NCI-H2227 treated with DMSO at 0.1 percent for 48 hours (cell line): ENCODE measurements around the gene MGAT1.
"Not testable (repeated sequence)": the region's sequence is repeated elsewhere in the genome, so short reads cannot be mapped to it uniquely, and the experiment has no call there.

Experiments
- DNase-seq: peaks from one replicate; lab custom pipeline; 2025; lab: John Stamatoyannopoulos, UW

The MGAT1 gene

DNA sequence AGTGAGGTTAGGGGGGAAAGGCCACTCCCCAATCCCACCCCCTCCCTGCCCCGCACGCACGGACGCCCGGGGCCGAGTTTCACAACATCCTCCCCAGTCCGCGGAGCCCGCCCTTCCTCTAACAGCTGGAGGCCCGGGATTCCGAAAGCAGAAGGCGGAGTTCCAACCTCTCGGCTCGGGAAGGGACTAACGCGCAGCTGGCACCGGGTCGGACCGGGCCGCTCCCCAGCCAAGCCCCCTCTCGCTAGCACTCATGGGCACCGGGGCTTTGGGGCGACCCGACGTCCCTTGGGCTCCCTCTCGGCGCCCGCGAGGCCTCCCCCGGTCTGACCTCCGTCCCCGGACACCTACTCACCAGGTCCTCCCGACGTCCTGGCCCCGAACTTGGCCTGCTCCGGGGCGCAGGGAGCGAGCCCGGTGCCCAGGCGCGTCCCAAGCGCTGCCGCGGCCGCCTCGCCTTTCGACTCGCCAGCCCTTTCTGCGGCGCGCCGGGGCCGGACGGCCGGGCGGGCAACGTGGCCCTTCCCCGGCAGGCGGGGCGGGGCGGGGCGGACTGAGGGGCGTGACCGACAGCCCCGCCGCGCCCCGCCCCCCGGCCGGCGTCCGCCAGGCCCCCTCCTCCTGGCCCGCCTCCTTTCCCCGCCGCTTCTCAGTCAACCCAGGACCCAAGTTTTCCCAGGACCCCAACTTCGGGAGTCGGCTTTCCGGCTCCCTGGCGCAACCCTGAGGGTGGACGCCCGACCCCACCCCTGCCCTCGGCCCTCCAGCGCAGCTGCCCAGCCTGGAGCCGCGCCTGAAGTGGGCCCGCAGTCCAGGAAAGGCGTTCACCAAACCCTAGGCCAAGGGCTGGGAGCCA, at the start of gene MGAT1:
Gene MGAT1 (minus strand): TSS at position 482 of the 856 bp plus-strand sequence. CDS start 9,835 bp downstream, outside the sequence.
- peak; percentile 31 for DNase-seq

DNA sequence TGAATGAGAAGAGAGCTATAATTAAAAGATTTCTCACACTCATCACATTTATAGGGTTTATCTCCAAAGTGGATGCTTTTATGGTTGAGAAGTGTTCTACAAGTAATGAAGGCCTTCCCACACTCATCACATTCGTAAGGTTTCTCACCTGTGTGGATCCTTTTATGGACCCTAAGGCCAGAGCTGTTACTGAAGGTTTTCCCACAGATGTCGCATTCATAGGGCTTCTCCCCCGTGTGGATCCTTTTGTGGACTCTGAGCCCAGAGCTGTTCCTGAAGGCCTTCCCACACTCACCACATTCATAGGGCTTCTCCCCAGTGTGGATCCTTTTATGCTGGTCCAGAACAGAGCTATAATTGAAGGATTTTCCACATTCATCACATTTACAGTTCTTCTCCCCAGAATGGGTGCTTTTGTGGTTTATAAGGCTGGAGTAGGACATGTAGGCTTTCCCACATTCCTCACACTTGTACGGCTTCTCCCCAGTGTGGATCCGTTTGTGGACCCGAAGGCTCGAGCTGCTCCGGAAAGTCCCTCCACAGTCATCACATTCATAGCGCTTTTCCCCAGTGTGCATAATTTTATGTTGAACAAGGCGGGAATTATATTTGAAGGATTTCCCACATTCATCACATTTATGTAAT, 48.0 kb upstream of the MGAT1 start:
- DNase-seq, result no peak

DNA sequence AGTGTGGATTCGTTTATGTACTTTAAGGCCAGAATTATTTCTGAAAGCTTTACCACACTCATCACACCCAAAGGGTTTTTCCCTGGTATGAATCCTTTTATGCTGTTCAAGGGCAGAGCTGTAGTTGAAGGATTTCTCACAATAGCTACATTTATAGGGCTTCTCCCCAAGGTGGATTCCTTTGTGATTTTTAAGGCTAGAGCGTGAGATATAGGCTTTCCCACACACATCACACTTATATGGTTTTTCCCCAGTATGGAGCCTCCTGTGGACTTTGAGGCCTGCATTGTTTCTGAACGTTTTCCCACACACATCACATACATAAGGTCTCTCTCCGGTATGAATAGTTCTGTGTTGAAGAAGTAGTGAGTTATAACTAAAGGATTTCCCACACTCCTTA, 47.2 kb upstream of the MGAT1 start:
- DNase-seq, result no peak

DNA sequence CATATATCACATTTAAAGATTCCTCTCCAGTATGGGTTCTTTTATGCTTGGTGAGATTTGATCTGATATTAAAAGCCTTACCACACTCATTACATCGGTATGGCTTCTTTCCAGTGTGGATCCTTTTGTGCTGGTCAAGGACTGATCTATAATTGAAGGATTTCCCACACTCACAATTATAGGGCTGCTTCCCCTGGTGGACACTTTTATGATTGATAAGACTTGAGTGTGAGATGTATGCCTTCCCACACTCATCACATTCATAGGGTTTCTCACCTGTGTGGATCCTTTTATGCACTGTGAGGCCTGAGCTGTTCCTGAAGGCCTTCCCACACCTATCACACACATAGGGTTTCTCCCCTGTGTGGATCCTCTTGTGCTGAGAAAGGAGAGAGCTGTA, 46.3 kb upstream of the MGAT1 start:
- no peak for DNase-seq

DNA sequence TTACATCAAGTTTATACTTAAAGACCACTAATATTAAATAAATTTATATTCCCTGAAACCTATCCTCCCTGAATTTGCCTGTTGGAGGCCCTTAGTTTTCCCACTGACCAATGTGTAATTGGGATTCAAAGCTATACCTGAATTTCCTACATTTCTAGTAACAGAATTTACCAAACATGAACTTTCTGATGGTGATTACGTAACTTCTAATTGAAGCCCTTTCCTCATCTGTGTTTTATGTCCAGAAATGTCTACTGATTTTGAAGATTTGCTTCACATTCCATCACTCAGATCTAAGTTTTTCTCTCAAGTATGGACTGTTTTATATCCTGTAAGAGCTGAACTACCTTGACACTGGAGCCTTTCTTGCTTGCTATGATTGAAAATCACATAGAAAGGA, 45.7 kb upstream of the MGAT1 start:
- DNase-seq, result no peak

DNA sequence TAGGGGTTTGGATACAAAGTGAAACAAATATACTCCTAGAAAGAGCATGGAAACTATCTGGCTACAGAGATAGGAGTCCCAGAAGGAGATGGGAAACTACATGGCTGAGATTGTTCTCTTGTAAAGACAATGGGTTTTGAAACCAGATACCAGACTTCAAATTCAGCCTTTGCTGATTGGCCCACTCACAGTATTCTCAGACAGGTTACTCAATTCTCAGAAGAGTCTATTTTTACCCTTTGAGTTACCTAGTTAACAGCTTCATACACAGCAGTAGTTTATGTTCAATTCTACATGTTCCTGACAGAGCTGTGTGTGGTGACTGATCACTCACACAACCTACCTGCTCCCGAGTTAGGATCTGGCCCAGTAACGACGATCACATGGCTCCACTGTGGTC, 44.4 kb upstream of the MGAT1 start:
- no peak for DNase-seq

DNA sequence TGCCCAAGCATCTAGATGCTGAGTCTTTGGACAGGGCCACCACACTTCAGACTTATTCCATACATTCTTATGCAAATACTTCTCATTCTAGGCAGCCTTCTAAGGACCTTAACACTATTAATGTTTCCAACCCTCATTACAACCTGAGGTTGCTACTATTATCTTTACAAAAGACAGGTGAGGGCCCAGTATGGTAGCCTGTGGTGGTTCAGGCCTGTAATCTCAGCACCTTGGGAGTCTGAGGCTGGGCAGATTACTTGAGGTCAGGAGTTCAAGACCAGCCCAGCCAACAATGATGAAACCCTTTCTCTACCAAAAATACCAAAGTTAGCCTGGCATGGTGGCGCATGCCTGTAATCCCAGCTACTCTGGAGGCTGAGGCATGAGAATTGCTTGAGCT, 42.3 kb upstream of the MGAT1 start:
- no peak for DNase-seq

DNA sequence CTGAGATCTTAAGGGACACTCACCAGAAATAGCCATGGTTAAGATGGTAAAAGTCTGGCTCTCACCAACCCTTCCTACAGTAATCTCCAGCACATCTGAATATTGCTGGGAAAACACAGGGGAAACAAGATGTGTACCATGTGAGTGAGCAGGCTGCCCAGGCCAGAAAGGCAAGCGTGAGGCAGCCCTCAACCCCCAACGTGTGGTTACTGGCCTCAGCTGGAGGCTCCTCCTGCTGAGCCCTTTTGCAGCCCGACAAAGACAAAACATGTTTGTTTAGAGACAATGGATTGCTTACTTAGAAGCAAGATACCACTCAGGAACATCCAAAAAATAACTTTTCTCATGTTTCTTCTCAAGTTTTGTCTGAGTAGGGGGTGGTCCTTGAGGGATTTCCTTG, 41.8 kb upstream of the MGAT1 start:
- no peak for DNase-seq

DNA sequence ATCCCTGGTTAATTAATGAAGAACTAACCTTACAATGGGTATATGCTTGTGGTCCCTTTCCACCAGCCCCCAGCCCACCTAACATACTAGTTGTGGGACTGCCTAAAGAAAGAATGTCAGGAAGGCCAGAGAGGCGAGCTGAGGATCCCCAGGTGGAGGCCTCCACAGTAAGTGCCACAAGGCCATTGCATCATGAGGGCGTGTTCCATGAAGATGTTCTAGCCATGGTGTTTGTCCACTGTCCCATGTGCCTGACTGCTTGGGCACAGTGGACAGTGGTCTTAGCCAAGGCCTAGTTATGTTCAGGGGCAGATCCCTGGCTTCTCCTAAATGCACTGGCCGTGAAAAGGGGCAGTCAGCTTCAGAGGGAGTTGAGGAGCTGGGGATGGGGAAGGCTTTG, 37.3 kb upstream of the MGAT1 start:
- DNase-seq, result no peak

DNA sequence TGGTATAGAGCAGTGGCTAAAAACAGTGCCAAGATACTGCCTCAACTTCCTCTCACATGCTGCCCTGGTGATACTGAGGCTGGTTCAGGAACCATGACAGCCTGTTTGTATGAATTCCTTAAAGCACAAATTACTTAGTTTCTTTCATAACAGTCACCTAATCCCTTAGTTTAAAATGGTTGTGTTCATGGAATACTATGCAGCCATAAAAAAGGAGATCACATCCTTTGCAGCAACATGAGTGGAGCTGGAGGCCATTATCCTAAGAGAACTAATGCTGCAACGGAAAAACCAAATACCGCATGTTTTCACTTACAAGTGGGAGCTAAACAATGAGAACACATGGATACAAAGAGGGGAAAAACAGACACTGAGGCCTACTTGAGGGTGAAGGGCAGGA, 36.6 kb upstream of the MGAT1 start:
- DNase-seq, result no peak

DNA sequence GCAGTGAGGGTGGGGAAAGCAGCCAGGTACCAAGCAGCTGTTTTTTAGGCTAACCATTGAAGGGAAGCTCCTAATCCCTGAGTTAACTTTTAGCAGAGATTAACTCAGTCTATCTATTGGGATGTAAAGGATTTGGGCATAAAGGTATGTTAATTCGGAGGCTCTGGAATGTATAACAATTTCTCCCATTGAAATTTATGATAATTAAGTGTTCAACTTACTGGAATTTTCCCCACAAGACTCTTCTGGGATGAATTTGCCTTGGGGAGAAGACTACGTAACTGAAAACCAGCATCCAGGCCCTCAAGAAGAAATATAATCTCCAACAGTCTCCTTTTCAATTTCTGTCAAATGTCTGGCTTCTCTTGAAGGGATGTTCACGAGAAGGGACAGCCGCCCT, 34.9 kb upstream of the MGAT1 start:
- no peak for DNase-seq

DNA sequence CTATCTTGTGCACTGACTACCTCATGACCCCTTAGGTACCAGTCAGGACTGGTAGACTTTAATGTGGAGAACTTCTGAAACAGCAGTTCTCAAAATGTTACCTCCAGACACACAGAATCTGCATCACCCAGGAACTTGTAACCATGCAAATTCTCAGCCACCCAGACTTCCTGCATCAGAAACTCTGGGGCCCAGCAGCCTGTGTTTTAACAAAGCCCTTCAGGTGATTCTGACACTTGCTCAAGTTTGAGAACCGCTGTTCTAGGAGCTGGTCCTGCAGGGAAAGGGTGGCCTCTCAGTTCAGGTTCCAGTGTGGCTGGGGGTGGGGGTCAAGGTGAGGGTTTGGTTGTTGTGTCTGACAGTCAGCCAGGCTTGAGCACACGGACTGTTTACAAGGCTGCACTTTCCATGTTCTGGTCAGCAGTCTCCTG, 30.0 kb upstream of the MGAT1 start:
- no peak for DNase-seq

DNA sequence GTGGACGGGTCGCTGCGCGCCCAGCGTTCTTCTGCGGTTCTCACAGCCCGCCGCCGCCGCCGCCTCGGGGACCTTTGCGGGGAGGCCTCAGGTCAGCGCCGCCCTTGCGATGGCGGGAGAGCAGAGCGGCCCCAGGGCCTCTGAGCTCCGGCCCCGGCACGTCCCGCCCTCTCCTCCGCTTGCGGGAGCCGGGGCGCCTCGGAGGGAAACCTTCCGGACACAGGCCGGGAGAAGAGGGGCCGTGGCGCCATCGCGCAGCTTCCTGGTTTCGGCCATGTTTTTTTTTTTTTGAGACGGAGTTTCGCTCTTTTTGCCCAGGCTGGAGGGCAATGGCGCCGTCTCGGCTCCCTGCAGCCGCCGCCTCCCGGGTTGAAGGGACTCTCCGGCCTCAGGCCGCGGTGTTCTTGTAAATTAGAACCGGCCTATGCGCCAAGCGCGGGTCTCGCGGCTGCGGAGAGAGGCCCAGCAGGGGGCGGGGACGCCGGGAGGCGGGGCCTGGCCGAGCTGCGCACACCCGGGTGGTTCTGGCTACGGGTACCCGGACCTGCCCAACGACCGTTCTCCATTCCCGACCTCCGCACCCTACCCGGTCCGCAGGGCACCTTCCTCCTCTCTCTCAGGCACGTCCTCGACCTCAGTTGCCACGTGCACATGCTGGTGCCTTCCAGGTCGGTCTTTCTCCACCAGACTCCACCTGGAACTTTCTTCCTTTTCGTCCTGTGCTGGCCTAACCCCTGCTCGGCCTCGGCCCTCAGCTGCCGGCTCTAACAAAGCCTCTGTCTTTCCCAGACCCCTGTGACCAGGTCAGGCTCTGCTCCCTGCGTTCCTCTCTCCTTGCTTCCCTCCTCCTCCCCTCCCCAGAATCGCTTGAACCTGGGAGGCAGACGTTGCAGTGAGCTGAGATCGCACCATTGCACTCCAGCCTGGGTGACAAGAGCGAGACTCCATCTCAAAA, 28.8 kb upstream of the MGAT1 start:
- DNase-seq, result peak; percentile 42

DNA sequence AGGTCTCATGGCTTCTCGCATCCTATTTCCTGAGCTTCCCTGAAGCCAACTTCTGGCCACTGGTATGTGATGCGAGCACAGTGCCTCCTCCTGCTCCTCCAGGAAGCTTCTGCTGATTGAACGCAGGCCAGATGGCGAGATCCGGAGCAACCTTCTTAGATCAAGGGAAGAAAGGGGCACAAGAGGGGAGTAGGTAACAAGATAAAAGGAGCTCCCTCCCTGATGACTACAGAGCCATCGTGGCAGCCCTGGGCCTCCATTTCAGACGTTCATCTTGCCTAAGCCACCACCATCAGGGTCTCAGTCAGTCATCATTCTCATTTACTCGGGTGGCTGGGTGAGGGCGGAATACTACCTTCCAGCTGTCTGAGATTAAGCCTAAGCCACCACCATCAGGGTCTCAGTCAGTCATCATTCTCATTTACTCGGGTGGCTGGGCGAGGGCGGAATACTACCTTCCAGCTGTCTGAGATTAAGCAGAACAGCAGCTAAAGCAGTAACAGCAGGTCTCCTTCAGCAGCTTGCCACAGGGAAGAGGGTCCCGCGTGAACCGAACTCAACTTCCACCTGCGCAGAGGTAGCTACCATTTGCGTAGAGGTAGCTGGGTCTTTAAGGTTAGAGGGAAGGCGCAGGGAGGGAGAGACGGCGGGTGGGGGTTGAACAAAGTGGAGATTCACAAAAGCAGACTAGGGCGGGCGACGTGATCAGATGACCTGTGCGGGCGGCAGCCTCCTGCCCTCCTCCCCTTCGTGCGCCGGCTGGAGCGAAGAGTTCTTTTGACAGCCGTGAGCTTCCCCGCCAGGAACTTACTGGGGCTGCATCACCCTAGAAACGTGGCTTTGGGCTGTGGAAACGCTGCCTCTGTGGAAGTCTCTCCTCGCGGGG, 27.9 kb upstream of the MGAT1 start:
- DNase-seq, result peak; percentile 19

DNA sequence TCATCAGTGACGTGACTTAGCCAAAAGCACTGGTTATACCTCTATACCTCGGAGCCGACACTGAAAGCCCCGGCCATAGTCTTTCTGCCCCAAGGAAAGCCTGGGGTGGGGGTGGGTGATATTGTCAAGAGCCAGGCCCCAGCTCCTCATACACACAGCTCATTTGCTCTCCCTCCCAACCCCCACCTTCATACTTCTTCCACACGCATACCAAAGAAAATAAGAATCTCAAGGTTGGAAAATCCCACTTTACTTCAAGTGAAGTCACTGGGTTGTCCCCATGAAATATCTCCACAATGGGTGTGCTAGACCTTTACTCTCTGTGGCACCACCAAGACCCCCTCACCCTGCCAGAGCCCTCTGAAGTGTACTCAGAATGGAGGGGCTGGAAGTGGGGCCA, 27.1 kb upstream of the MGAT1 start:
- no peak for DNase-seq

DNA sequence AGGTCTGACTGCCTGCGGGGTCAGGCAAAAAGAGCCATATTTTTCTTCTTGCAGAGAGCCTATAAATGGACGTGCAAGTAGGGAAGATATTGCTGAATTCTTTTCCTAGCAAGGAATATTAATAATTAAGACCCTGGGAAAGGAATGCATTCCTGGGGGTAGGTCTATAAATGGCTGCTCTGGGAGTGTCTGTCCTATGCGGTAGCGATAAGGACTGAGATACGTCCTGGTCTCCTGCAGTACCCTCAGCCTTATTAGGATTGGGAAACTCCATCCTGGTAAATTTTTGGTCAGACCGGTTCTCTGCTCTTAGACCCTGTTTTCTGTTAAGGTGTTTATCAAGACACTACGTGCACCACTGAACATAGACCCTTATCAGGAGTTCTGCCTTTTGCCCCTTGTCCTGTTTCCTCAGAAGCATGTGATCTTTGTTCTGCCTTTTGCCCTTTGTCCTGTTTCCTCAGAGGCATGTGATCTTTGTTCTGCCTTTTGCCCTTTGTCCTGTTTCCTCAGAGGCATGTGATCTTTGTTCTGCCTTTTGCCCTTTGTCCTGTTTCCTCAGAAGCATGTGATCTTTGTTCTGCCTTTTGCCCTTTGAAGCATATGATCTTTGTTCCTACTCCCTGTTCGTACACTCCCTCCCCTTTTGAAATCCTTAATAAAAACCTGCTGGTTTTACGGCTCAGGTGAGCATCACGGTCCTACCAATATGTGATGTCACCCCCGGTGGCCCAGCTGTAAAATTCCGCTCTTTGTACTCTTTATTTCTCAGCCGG, 26.3 kb upstream of the MGAT1 start:
- DNase-seq, result not testable (repeated sequence)

DNA sequence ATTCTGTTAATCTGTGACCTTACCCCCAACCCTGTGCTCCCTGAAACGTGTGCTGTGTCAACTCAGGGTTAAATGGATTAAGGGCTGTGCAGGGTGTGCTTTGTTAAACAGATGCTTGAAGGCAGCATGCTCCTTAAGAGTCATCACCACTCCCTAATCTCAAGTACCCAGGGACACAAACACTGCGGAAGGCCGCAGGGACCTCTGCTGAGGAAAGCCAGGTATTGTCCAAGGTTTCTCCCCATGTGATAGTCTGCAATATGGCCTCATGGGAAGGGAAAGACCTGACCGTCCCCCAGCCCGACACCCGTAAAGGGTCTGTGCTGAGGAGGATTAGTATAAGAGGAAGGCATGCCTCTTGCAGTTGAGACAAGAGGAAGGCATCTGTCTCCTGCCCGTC, 24.8 kb upstream of the MGAT1 start:
- not testable (repeated sequence) for DNase-seq

DNA sequence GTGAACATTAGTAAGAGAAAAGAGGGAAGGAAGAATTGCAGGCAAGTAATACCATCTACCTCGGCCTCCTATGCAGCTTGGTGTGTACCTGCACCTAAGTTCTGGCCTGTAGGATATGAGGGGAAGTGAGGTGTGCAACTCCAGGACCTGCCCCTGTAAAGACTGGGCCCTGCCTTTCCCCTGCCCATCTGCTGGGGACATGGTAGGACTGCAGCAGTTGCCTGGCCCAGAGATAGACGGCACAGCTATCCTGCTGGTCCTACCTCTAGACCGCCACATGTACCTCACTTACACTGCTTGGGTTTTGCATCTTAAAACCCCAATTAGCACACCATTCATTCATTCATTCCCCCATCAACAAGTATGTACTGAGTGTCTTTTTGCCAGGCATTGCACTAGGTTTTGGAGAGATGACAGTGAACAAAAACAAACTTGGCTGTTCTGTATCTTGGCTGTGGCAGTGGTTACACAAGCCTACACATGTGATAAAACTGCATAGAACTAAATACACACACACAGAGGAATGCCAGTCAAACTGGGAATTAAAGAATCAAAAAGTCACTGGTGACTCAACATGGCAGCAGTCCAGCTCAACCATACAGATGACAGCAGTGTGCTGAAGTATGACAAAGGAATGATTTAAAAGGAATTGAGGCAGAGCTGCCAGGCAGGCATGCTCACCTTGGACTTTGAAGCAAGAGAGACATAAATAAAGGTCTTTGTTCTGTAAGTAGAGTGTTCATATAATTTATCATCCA, 23.3 kb upstream of the MGAT1 start:
- no peak for DNase-seq

DNA sequence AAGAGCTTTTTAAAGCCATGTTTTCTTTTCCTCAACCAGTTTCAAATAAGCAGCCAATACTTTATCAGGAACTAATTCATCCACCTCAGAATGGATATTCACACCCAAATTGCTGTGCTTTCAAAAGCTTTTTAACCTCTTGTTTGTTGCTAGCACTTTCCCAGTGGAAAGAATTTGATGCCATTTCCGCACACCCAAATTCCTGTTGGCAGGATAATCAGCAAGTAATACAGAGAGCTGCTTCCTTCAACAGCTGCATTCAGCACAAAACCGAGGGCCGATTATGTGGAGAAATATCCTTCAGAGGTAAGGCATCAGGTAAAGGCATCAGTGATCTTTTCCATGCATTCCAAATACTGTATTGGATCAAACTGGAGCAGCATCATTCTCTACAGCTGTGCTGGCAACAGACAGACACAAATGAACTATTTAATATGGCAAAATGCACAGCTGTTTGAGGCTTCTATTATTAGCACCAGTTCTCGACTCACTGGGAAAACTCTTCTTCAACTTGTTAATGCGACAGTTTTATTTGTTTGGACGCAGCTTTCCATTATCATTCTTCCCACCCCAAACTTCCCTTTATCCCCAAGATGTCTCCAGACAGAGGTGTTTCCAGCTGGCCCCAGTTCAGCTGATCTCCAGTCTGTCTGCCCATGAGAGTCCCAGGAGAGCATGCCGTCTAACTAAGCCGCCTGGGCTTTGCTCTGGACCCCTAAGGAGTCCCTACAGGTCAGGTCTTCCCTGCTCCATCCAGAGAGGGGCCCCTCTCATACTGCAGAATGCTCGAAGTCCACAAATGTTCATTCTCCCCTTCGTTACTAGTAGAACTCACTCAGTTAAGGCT, 22.2 kb upstream of the MGAT1 start:
- no peak for DNase-seq
